PC-9 (cell line): ENCODE measurements around the gene CLDND1. TPM values are rescaled to one million over a fixed set of nuclear protein-coding genes. Genes with fewer than 3 reads are reported as not detected.
A peak's percentile ranks its signal among the peaks of the same experiment; 100 is the strongest.

ENCODE experiments used
- BruUV-seq: library from RNA; stranded (reverse); fragments of 400-500 nt; replicated peaks from 2 replicates; lab custom pipeline; 2021; lab: Mats Ljungman, UMichigan
- CTCF ChIA-PET: fragments of 300-600 bp; sonication (Branson Sonifier 250); formaldehyde crosslinking; loops from one replicate; lab custom pipeline; 2022; ENCODE audit warnings: antibody characterized with exemption; lab: Charles Lee
- POLR2A ChIA-PET: fragments of 300-600 bp; sonication (Branson Sonifier 250); formaldehyde crosslinking; loops from one replicate; lab custom pipeline; 2022; ENCODE audit warnings: antibody characterized with exemption; ENCODE audit not compliant: unreplicated experiment; lab: Charles Lee
- DNase-seq, 2 experiments: peaks; one replicate each; pipeline versions ENCODE4 v3.0.0 to v3.0.0-alpha.2; 2015 to 2022; ENCODE audit warnings: mixed read lengths in 1 of 2
- H2AFZ ChIP-seq: fragments of 200-600 bp; sonication (generic); 2 replicates; pipeline ENCODE4 v1.8.1; 2017; ENCODE audit warnings: antibody characterized with exemption
- H3F3A ChIP-seq: fragments of 200-600 bp; sonication (generic); 2 replicates; pipeline ENCODE4 v1.8.1; 2017; ENCODE audit warnings: antibody characterized with exemption, mild to moderate bottlenecking, low read depth; ENCODE audit not compliant: insufficient read depth
- H3K27ac ChIP-seq: fragments of 200-600 bp; sonication (generic); 2 replicates; pipeline ENCODE4 v1.6.1; 2016; ENCODE audit warnings: mixed run types
- H3K27me3 ChIP-seq: fragments of 200-600 bp; sonication (generic); 2 replicates; pipeline ENCODE4 v1.6.1; 2016; ENCODE audit warnings: low read depth, mixed run types; ENCODE audit not compliant: insufficient read depth
- H3K36me3 ChIP-seq: fragments of 200-600 bp; sonication (generic); 2 replicates; pipeline ENCODE4 v1.6.1; 2016; ENCODE audit warnings: low read depth, mixed run types
- H3K4me1 ChIP-seq: fragments of 200-600 bp; sonication (generic); replicated peaks from 2 replicates; pipeline ENCODE4 v1.6.1; 2016; ENCODE audit warnings: mixed run types; ENCODE audit not compliant: insufficient read depth
- H3K4me2 ChIP-seq: fragments of 200-600 bp; sonication (generic); 2 replicates; pipeline ENCODE4 v1.6.1; 2017; ENCODE audit warnings: mixed run types
- H3K4me3 ChIP-seq: fragments of 200-600 bp; sonication (generic); 2 replicates; pipeline ENCODE4 v1.6.1; 2016; ENCODE audit warnings: mixed run types
- H3K79me2 ChIP-seq: fragments of 200-600 bp; sonication (generic); 2 replicates; pipeline ENCODE4 v1.6.1; 2017; ENCODE audit warnings: low read depth, mixed run types
- H3K9me2 ChIP-seq: fragments of 200-600 bp; sonication (generic); 2 replicates; pipeline ENCODE4 v1.8.1; 2017; ENCODE audit warnings: mild to moderate bottlenecking; ENCODE audit not compliant: insufficient read depth
- H3K9me3 ChIP-seq: fragments of 200-600 bp; sonication (generic); 2 replicates; pipeline ENCODE4 v1.8.1; 2016; ENCODE audit warnings: low read depth; ENCODE audit not compliant: insufficient read depth
- H4K20me1 ChIP-seq: fragments of 200-600 bp; sonication (generic); 2 replicates; pipeline ENCODE4 v1.8.1; 2017; ENCODE audit not compliant: insufficient read depth
- EZH2 ChIP-seq: fragments of 200-600 bp; sonication (generic); IDR thresholded peaks from 2 replicates; pipeline ENCODE4 v1.8.0; 2017; ENCODE audit warnings: antibody characterized with exemption, low read depth
- intact Hi-C: fragments of 100-400 bp; cut with micrococcal nuclease; formaldehyde crosslinking; loops from one replicate; pipeline ENCODE4 v1.10.0; 2022; ENCODE audit not compliant: unreplicated experiment
- total RNA-seq: library from RNA; stranded (reverse); gene quantifications from 2 replicates; pipeline ENCODE4 v1.2.3, GENCODE V29; 2021
- TF ChIP-seq, protein P1 (sequence below): fragments of 200-600 bp; sonication (generic); conservative IDR thresholded peaks from 2 replicates; pipeline ENCODE4 v1.6.1; 2017; ENCODE audit warnings: mixed run types, antibody characterized with exemption, mild to moderate bottlenecking, moderate library complexity

CLDND1 gene
- total RNA-seq, 1 experiment from 2014 or later: 143 TPM

- intact Hi-C loops: loop anchor here (1.0 to 10.0 kb wide), 5 partner anchors 9 to 539 kb away; partner anchors contain the start of genes CLDND1, DCBLD2 and RIOX2
- Histone ChIP-seq H3K4me3 (no peak overlapping the region), H3K4me1 (peaks cover 50% of the 10 kb centered on the region), H3F3A (peaks cover 44% of the 10 kb centered on the region), H3K9me3 (peaks cover 5% of the 10 kb centered on the region; the same call in 1 of the 2 replicates), H3K36me3 (peaks cover 40% of the 10 kb centered on the region), H4K20me1 (no peaks in the 10 kb centered on the region), H3K9me2 (no peaks in the 10 kb centered on the region), H3K27ac (peak overlapping the region; percentile 87), H3K79me2 (peaks cover 19% of the 10 kb centered on the region), H2AFZ (no peak overlapping the region), H3K4me2 (peak overlapping the region; percentile 42), H3K27me3 (no peaks in the 10 kb centered on the region)
- BruUV-seq: no TSS peak
- CTCF ChIA-PET: no interaction called here
- TF ChIP-seq, protein P1, sequence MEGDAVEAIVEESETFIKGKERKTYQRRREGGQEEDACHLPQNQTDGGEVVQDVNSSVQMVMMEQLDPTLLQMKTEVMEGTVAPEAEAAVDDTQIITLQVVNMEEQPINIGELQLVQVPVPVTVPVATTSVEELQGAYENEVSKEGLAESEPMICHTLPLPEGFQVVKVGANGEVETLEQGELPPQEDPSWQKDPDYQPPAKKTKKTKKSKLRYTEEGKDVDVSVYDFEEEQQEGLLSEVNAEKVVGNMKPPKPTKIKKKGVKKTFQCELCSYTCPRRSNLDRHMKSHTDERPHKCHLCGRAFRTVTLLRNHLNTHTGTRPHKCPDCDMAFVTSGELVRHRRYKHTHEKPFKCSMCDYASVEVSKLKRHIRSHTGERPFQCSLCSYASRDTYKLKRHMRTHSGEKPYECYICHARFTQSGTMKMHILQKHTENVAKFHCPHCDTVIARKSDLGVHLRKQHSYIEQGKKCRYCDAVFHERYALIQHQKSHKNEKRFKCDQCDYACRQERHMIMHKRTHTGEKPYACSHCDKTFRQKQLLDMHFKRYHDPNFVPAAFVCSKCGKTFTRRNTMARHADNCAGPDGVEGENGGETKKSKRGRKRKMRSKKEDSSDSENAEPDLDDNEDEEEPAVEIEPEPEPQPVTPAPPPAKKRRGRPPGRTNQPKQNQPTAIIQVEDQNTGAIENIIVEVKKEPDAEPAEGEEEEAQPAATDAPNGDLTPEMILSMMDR: no peak
- TF ChIP-seq EZH2: no peak
- POLR2A ChIA-PET: interaction anchor here (0.6 kb wide), 1 partner anchor 432 kb away, joined by 5 read pairs; no protein-coding TSS in a partner anchor
- no peak for DNase-seq
These were observed 9.0 kb downstream of the CLDND1 start for GRCh38 chr3:98513736-98514135.

DNA sequence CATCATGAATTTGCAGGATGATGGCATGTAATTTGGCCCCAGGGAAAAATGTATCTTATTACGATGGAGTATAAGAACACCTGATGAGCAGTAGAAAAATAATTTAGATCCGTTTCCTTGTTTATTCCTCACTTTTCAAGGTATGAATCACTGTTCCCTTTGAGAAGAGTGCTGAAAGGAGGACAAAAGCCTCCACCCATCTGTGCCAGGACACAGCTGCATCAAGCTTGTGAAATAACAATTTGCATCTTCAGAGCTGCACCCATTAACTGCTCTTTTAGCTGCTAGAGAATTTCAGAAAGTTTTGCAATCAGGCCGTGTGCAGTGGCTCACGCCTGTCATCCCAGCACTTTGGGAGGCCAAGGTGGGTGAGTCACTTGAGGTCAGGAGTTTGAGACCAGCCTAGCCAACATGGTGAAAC, 9.6 kb downstream of the CLDND1 start:
- no TSS peak for BruUV-seq
- peaks cover 50% of the 10 kb centered on the region for H3K4me1 ChIP-seq
- H3K27me3 ChIP-seq: no peaks in the 10 kb centered on the region
- H3K9me3 ChIP-seq: peaks cover 5% of the 10 kb centered on the region; the same call in 1 of the 2 replicates
- H4K20me1 ChIP-seq: no peaks in the 10 kb centered on the region
- peak overlapping the region; percentile 68 for H3K4me2 ChIP-seq
- ChIA-PET CTCF (interaction anchor here (0.7 kb wide), 1 partner anchor 924 kb away, joined by 3 read pairs; no protein-coding TSS in a partner anchor), POLR2A (interaction anchor here (0.6 to 0.7 kb wide), 2 partner anchors 9 to 433 kb away, joined by 5 to 6 read pairs; partner anchors contain the start of gene CLDND1)
- no peak overlapping the region for H2AFZ ChIP-seq
- peak overlapping the region; percentile 87 for H3K27ac ChIP-seq
- intact Hi-C loops: loop anchor here (1.0 to 10.0 kb wide), 5 partner anchors 9 to 538 kb away; partner anchors contain the start of genes CLDND1, DCBLD2 and RIOX2
- no peaks in the 10 kb centered on the region for H3K9me2 ChIP-seq
- peaks cover 34% of the 10 kb centered on the region for H3K36me3 ChIP-seq
- DNase-seq: peak; percentile 81 to 100
- TF ChIP-seq EZH2: no peak
- TF ChIP-seq, protein P1: no peak
- peaks cover 12% of the 10 kb centered on the region for H3K79me2 ChIP-seq
- peaks cover 44% of the 10 kb centered on the region for H3F3A ChIP-seq
- H3K4me3 ChIP-seq: 0 out of 2 replicates have a peak overlapping the region, but pooled peaks have one; percentile 19

- peaks cover 28% of the 10 kb centered on the region for H3K36me3 ChIP-seq
- H2AFZ ChIP-seq: peak overlapping the region; percentile 19
- peaks cover 5% of the 10 kb centered on the region; the same call in 1 of the 2 replicates for H3K9me3 ChIP-seq
- intact Hi-C loops: loop anchor here (5.0 to 10.0 kb wide), 3 partner anchors 390 to 538 kb away; partner anchors contain the start of genes DCBLD2 and RIOX2
- peaks cover 7% of the 10 kb centered on the region; the same call in 1 of the 2 replicates for H3K79me2 ChIP-seq
- no TSS peak for BruUV-seq
- peak overlapping the region; percentile 19 for H3K4me3 ChIP-seq
- H3K27me3 ChIP-seq: no peaks in the 10 kb centered on the region
- H4K20me1 ChIP-seq: no peaks in the 10 kb centered on the region
- H3K9me2 ChIP-seq: no peaks in the 10 kb centered on the region
- H3K4me2 ChIP-seq: peak overlapping the region; percentile 68
- peak; percentile 31 to 80 for DNase-seq
- CTCF ChIA-PET: interaction anchor here (0.7 kb wide), 1 partner anchor 923 kb away, joined by 3 read pairs; no protein-coding TSS in a partner anchor
- H3F3A ChIP-seq: peaks cover 44% of the 10 kb centered on the region
- no peak for TF ChIP-seq EZH2
- TF ChIP-seq, protein P1: no peak
- peaks cover 50% of the 10 kb centered on the region for H3K4me1 ChIP-seq
- POLR2A ChIA-PET: interaction anchor here (0.7 kb wide), 1 partner anchor 29 kb away, joined by 4 read pairs; no protein-coding TSS in a partner anchor
- peak overlapping the region; percentile 87 for H3K27ac ChIP-seq
These were observed 10.1 kb downstream of the CLDND1 start for GRCh38 chr3:98512576-98512975.
